Keratinocyte (primary cell): ENCODE results near the gene ATP8A1.

Experiments used
- CTCF ChIP-seq, 3 experiments: IDR thresholded peaks in 1 of 3; conservative IDR thresholded peaks in 1 of 3; optimal IDR thresholded peaks in 1 of 3; 2 replicates in 2 of 3; 3 replicates in 1 of 3; pipeline versions ENCODE3 to v1.5.1; 2011; ENCODE audit warnings: low read length in 3 of 3, mild to moderate bottlenecking in 3 of 3, moderate library complexity in 2 of 3, control low read depth in 1 of 3, inconsistent platforms in 1 of 3; ENCODE audit not compliant: insufficient read depth in 2 of 3; ENCODE audit errors: extremely low read depth in 1 of 3
- EZH2 ChIP-seq: IDR thresholded peaks from one replicate; pipeline ENCODE4 v1.6.1; 2012; ENCODE audit warnings: inconsistent platforms, mild to moderate bottlenecking, low read length, moderate library complexity

- no peak for TF ChIP-seq CTCF (optimal IDR thresholded peaks at IDR 0.05 in 1 of 3, IDR thresholded peaks at IDR 0.05 in 1 of 3, conservative IDR thresholded peaks at IDR 0.05 in 1 of 3; ENCODE audit: extremely low read depth in 1 of 3, insufficient read depth in 2 of 3, low read length in 3 of 3)
- TF ChIP-seq EZH2: no peak
These were observed 1.4 kb upstream of the ATP8A1 start for GRCh38 chr4:42658261-42658660.
